ENCODE results near the gene OR10AD1. TPM values are rescaled to one million over a fixed set of nuclear protein-coding genes. Genes with fewer than 3 reads are reported as not detected.
"Not testable (repeated sequence)": the region's sequence is repeated elsewhere in the genome, so short reads cannot be mapped to it uniquely, and the experiment has no call there.

The OR10AD1 gene, protein sequence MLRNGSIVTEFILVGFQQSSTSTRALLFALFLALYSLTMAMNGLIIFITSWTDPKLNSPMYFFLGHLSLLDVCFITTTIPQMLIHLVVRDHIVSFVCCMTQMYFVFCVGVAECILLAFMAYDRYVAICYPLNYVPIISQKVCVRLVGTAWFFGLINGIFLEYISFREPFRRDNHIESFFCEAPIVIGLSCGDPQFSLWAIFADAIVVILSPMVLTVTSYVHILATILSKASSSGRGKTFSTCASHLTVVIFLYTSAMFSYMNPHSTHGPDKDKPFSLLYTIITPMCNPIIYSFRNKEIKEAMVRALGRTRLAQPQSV
- not detected for polyA plus RNA-seq (2013, experiment 1 of 2; ENCODE audit: insufficient read length)
- not detected for polyA plus RNA-seq (2013, experiment 2 of 2; ENCODE audit: insufficient read length)

DNA sequence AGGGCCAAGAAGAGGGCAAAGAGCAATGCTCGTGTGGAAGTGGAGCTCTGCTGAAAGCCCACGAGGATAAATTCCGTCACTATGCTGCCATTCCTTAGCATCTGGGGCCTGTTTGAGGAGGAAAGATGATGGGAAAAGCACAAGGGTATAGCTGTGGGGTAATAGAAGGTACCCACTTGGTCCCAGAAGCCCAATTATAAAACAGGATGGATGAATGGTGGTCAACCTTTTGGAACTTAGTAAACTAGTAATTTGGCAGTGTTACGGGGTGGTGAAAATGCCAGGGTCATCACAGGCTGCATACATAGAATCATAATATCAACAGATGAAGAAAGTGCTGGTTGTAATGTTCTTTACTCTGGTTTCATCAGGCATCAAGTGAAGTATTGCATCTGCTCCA, at the start of gene OR10AD1:
Gene OR10AD1, minus strand, starts transcription at position 101 of the 400 bp plus-strand sequence. Its CDS starts 0 bp downstream, at position 101.
- no peak for DNase-seq

GRCh38 chr12:48247181-48247966, 44.3 kb upstream of the OR10AD1 start:
- DNase-seq = no peak

DNA sequence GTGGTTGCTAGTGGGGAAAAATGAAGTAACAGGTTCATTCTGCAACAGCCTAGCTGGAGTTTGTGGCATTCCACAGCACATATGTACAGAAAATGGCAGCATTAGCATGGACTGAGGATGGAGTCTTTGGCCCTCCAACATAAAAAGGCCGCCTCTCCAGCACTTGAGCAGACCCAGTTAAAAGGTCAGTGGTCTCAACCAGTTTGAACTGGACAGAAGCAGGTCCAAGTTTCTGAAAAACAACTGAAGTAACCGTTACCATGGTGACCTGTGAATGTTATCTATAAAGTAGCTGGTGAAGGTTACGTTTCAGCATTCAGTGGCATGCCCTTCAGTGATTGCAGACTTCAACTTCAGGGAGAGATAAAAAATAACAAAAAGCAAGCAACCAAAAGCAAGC, 34.1 kb upstream of the OR10AD1 start:
- no peak for DNase-seq

DNA sequence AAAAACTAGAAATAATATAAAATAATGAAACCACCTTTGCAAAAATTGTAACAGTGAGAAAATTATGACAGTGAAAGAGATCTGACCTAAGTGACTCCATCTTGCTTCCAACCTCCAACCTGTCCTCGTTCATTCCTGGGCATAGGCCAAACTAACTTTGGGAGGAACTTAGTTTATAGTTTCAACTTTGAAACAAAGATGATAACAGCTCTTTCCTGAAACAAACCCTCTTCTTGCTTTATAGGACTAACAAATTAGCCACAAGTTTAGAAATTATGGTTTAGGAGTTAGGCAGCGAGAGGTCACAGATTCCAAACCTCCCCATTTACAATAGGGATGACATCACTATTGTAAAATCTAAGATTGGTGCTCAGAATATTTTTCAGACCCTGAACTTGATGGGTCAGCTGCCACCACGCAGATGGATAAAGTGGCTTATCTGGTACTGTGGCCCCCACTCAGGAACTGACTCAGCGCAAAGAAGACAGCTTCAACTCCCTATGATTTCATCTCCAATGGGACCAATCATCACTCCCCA, 32.8 kb upstream of the OR10AD1 start:
- DNase-seq = no peak

- DNase-seq = not testable (repeated sequence)
Measured at GRCh38 chr12:48231169-48231958, 28.3 kb upstream of the OR10AD1 start.

DNA sequence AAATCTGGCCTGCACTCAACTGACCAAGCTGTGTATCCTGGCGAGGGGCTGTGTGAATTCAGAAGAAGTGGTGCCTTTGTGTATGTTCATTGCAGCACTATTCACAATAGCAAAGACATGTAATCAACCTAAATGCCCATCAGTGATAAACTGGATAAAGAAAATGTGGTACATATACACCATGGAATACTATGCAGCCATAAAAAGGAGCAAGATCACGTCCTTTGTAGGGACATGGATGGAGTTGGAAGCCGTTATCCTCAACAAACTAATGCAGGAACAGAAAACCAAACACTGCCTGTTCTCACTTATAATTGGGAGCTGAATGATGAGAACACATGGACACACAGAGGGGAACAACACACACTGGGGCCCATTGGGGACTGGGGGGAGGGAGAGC, 21.4 kb upstream of the OR10AD1 start:
- not testable (repeated sequence) for DNase-seq

GRCh38 chr12:48221645-48222044, 18.6 kb upstream of the OR10AD1 start:
- no peak for DNase-seq

DNA sequence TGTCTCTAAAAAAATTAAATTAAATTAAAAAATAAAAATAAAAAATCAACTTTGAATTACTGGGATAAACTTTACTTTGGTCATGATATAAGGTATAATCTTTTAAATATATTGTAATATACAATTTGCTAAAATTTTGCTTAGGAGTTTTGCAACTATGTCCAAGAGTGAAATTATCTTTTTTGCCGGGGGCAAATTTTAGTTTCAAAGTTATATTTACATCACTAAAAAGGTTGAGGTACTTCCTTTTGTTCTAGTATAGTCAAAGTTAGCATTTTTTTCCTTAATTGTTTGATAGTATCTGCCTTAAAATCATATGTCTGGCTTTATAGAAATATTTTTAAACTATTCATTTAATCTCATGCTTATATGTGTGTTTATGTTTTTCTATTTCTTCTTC, 17.6 kb upstream of the OR10AD1 start:
- no peak for DNase-seq

- no peak for DNase-seq
Measured at GRCh38 chr12:48219631-48220030, 16.5 kb upstream of the OR10AD1 start.

- no peak for DNase-seq
Measured at GRCh38 chr12:48216785-48217184, 13.7 kb upstream of the OR10AD1 start.

DNA sequence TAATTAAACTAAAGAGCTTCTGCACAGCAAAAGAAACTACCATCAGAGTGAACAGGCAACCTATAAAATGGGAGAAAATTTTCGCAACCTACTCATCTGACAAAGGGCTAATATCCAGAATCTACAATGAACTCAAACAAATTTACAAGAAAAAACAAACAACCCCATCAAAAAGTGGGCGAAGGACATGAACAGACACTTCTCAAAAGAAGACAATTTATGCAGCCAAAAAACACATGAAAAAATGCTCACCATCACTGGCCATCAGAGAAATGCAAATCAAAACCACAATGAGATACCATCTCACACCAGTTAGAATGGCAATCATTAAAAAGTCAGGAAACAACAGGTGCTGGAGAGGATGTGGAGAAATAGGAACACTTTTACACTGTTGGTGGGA, 6.4 kb upstream of the OR10AD1 start:
- DNase-seq = not testable (repeated sequence)

- DNase-seq = no peak
Measured at GRCh38 chr12:48202766-48203165, 326 bp downstream of the OR10AD1 start.

- DNase-seq = no peak
Measured at GRCh38 chr12:48201516-48201915, 1.6 kb downstream of the OR10AD1 start.

- DNase-seq = no peak
Measured at GRCh38 chr12:48201091-48201490, 2.0 kb downstream of the OR10AD1 start.

GRCh38 chr12:48199774-48200221, 3.3 kb downstream of the OR10AD1 start:
- DNase-seq = no peak

- DNase-seq = no peak
Measured at GRCh38 chr12:48198985-48199384, 4.1 kb downstream of the OR10AD1 start.

GRCh38 chr12:48198672-48198971, 4.5 kb downstream of the OR10AD1 start:
- no peak for DNase-seq

- peak; percentile 94 for DNase-seq
Measured at GRCh38 chr12:48197971-48198671, 5.0 kb downstream of the OR10AD1 start.

DNA sequence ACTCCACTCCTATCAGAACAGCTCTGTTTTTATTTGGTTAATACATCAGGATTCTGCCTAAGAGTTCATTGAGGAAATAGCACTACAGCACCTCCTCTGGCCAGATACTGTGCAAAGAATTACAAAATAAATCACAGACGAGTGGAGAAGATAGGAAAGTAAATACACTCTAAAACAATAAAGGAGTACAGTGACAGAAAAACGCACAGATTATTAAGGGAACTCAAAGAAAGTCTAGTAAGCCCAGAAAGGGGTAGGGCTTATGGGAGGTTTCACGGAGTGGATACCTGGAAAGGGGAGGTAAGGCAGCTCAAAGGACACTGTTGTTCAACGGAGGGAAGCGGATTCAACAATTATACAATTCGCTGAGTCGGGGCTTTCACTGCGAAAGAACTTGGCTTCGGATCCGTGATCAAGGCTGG, 5.5 kb downstream of the OR10AD1 start:
- no peak for DNase-seq

- DNase-seq = peak; percentile 56
Measured at GRCh38 chr12:48194799-48195201, 8.3 kb downstream of the OR10AD1 start.

DNA sequence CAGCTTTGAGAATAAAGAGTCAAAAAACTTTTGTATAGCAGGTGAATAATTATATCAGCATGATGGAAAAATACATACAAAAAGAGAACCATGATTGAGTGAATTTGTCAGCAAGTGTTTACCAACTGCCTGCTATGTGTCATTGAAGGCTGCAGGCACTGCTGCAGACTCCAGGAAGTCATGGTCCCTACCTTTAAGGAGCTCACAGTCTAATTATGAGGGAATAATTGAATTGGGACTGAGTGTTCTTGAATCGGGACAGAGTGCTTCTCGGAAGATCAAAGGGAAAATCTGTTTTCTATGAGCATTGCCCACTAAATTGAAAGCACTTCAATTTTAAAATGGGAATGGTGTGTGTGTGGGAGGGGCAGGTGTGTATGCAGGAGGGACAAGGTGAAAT, 9.5 kb downstream of the OR10AD1 start:
- DNase-seq = no peak

- no peak for DNase-seq
Measured at GRCh38 chr12:48192861-48193260, 10.2 kb downstream of the OR10AD1 start.
